Kidney epithelial cell (primary cell): Measurements from ENCODE around the gene ADGRA1. TPM values are rescaled to one million over a fixed set of nuclear protein-coding genes. Genes with fewer than 3 reads are reported as not detected.

Experiments
- DNase-seq: peaks from one replicate; pipeline ENCODE4 v3.0.0-alpha.2; 2010; ENCODE audit warnings: low read depth
- H3K27me3 ChIP-seq: 2 replicates; pipeline ENCODE4 v1.6.0; 2011; ENCODE audit warnings: low read length; ENCODE audit not compliant: control insufficient read depth, insufficient read depth
- H3K36me3 ChIP-seq: 2 replicates; pipeline ENCODE4 v1.5.1; 2011; ENCODE audit warnings: low read length; ENCODE audit not compliant: control insufficient read depth, insufficient read depth
- H3K4me3 ChIP-seq: 2 replicates; pipeline ENCODE4 v1.5.1; 2011; ENCODE audit warnings: low read depth, mild to moderate bottlenecking, control low read depth, low read length
- total RNA-seq: library from RNA; depleted of rRNA; stranded (reverse); fragments of >200 nt; gene quantifications from 2 replicates; pipeline ENCODE4 v1.2.3, GENCODE V29; 2015
- TF ChIP-seq, protein P1 (sequence below): IDR thresholded peaks from 2 replicates; pipeline ENCODE4 v1.5.1; 2011; ENCODE audit warnings: mild to moderate bottlenecking, moderate library complexity, low read length, control low read depth, inconsistent platforms; ENCODE audit not compliant: insufficient read depth, poor library complexity, severe bottlenecking

ADGRA1 gene
- total RNA-seq, 1 donor from 2014 or later = not detected

DNA sequence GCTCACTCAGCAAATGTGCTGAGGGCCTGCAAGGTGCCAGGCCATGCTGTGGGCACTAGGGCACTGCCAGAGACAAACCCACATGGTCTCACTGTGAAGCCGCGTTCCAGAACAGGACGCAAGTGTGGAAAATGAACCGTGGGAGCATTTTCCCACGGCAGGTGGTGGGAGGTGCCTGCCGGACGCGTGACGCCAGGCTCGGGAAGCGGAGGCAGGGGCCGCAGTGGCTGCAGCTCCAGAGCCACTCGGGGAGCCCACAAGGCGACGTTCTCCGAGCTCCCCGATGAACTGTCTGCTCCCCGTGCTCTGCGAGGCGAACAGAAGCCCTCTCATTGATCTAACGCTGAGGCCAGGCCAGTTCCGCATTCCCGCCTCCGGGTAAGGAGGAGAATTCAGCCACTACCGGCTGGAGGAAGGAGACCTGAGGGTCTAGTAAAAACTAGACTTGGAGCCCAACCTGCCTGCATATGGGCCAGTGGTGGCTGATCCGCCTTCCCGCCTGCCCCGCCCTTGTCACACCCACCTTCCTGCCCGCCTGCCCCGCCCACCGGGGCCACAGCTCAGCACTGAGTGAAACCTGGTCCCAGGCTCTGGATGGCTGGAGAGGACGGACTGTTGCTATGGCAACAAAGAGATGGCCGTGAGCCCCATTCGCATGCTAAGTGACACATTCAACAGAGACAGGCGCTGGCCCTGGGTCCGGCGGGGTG is 13.1 kb downstream of the ADGRA1 start:
- TF ChIP-seq, protein P1, sequence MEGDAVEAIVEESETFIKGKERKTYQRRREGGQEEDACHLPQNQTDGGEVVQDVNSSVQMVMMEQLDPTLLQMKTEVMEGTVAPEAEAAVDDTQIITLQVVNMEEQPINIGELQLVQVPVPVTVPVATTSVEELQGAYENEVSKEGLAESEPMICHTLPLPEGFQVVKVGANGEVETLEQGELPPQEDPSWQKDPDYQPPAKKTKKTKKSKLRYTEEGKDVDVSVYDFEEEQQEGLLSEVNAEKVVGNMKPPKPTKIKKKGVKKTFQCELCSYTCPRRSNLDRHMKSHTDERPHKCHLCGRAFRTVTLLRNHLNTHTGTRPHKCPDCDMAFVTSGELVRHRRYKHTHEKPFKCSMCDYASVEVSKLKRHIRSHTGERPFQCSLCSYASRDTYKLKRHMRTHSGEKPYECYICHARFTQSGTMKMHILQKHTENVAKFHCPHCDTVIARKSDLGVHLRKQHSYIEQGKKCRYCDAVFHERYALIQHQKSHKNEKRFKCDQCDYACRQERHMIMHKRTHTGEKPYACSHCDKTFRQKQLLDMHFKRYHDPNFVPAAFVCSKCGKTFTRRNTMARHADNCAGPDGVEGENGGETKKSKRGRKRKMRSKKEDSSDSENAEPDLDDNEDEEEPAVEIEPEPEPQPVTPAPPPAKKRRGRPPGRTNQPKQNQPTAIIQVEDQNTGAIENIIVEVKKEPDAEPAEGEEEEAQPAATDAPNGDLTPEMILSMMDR = no peak
- no peak overlapping the region for H3K4me3 ChIP-seq
- peaks cover 21% of the 10 kb centered on the region for H3K27me3 ChIP-seq
- DNase-seq = no peak
- H3K36me3 ChIP-seq = no peaks in the 10 kb centered on the region

DNA sequence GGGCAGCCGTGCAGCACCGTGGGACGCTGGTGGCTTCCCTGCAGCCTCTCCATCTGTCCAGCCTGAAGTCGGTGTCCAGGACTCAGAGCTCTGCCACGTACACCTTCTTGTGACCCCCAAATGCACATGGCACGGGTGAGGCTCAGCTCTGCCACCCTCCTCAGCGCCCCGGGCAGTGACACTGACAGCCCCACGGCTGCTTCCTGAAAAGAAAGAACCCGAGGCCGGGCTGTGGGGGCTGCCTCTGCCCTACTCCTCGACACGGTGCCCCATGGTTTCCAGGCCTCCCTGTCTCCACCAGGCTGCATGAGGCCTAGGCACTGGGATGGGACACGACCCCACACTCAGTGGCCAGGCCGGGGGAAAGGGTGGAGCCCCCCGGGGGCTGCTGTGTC is 13.7 kb downstream of the ADGRA1 start:
- DNase-seq = no peak
- H3K4me3 ChIP-seq = no peak overlapping the region
- TF ChIP-seq, protein P1 = no peak
- H3K27me3 ChIP-seq = peaks cover 20% of the 10 kb centered on the region
- H3K36me3 ChIP-seq = no peaks in the 10 kb centered on the region

DNA sequence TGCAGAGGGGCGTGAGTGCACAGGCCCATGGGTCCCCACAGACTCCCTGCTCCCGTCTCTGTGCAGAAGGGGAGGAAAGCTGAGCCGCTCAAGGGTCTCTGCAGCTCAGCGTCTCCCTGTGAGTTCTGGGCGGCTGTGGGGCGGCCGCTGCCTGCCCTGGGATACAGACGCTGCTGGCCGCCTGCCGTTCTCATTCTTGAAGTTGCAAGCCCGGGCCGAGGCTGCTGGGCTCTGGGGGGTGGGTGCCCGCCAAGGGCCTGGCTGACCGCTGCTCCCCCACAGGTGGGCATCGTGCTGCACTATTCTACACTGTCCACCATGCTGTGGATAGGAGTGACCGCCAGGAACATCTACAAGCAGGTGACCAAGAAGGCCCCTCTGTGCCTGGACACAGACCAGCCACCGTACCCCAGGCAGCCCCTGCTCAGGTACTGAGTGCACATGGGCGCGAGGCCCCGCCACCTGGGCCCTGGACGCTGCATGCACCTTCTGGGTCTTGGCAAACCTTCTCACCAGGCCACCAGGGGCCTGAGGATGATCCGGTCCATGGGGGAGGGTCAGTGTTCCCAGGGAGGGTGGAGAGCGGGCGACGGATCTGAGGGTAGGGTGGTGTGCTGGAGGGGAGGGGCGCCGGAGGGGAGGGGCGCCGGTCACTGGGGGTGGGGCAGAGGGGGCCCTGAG is 14.8 kb downstream of the ADGRA1 start:
- TF ChIP-seq, protein P1 = no peak
- Histone ChIP-seq H3K27me3 (peaks cover 17% of the 10 kb centered on the region), H3K36me3 (no peaks in the 10 kb centered on the region), H3K4me3 (no peak overlapping the region)
- DNase-seq = no peak

DNA sequence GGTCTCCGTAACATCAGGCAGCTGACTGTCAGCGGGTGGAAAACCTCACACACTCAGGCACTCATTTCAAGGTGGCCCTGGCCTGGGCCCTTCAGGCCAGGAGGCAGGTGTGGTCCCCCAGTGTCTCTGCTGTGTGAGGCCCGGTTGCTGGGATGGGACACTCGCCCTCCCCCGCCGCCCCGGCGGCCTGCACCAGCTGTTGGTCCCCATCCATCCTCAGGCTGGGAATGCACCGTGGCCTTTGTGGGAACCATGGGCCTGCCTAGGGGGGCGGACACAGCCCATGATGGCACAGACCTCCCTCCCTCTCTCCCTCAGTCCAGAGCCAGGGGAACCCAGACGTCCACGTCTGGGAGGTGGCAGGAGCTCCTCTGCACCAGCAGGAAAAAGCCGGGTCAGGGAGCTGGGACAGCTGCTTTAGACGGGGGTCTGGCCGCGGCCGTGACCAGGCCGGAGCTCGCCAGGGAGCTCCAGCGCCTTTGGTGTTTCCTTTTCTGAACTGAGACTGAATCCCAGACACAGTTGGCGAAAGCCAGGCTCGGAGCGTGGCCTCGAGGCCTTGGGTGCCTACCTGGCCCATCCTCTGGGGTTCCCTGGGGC is 15.7 kb downstream of the ADGRA1 start:
- H3K36me3 ChIP-seq = no peaks in the 10 kb centered on the region
- peaks cover 17% of the 10 kb centered on the region for H3K27me3 ChIP-seq
- DNase-seq = no peak
- no peak overlapping the region for H3K4me3 ChIP-seq
- TF ChIP-seq, protein P1 = no peak

DNA sequence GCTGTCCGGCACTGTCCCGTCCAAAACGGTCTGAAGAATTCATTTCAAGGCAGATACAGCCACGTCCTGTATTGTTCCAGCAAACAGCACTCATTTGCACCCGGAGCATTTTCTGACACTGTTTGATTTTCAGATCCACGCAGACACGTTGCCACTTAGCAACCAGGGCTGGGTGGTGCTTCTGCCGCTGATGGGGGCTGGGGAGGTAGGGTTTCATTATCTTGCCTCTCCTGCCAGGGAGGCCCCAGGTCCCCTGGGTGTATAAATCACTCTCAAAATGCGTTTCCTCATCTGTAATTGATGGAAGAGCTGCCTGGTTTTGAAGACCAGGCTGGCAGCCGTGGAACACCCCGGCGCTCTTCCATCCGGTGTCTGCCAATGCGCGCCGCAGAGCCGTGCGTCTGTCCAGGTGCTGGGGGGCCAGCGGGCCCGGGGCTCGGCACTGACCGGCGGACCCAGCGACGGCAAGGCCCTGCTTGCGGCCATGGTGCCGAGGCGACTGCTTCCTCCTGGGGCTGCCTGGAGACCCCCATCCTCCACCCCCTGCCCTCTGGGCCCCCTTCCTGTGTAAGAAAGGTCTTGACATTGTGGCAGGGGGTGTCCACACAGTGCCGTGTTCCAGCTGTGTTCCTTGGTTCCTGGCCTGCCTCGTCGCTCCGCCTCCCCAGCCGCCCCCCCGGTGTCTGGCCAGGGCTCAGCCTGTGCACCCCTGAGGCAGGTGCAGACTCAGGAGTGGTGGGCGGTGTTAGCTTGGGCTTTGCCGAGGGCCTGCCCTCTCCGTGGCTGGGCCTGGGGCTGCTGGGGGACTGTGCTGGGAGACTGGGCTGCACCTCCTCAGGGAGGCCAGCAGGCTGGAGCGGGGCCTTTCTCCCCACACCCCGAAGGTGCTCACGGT is 16.6 kb downstream of the ADGRA1 start:
- H3K4me3 ChIP-seq = no peak overlapping the region
- H3K27me3 ChIP-seq = peaks cover 17% of the 10 kb centered on the region
- no peaks in the 10 kb centered on the region for H3K36me3 ChIP-seq
- TF ChIP-seq, protein P1 = no peak
- no peak for DNase-seq
